WERI-Rb-1 (cell line): ENCODE data around the gene NFE2L2.

ENCODE experiments used
- DNase-seq: peaks from one replicate; pipeline ENCODE4 v3.0.0-alpha.2; 2020
- H3K27ac ChIP-seq: fragments of 250-450 bp; sonication (Bioruptor Pico); 2 replicates; pipeline ENCODE4 v1.5.1; 2020; ENCODE audit warnings: mild to moderate bottlenecking, moderate library complexity
- H3K27me3 ChIP-seq: fragments of 250-450 bp; sonication (Bioruptor Pico); 2 replicates; pipeline ENCODE4 v1.5.1; 2021; ENCODE audit warnings: mild to moderate bottlenecking, low read depth, moderate library complexity; ENCODE audit not compliant: insufficient read depth, severe bottlenecking
- H3K36me3 ChIP-seq: fragments of 250-450 bp; sonication (Bioruptor Pico); 2 replicates; pipeline ENCODE4 v1.5.1; 2020; ENCODE audit warnings: mild to moderate bottlenecking, moderate library complexity
- H3K4me3 ChIP-seq: 2 replicates; pipeline ENCODE4 v1.5.1; 2011; ENCODE audit warnings: low read depth, mild to moderate bottlenecking, control low read depth, low read length
- H3K9me3 ChIP-seq: fragments of 250-450 bp; sonication (Bioruptor Pico); 2 replicates; pipeline ENCODE4 v1.5.1; 2021; ENCODE audit warnings: mild to moderate bottlenecking, moderate library complexity; ENCODE audit not compliant: severe bottlenecking
- CTCF ChIP-seq: IDR thresholded peaks from 2 replicates; pipeline ENCODE4 v1.5.1; 2011; ENCODE audit warnings: low read depth, mild to moderate bottlenecking, control low read depth, inconsistent platforms, low read length

Gene NFE2L2

GRCh38 chr2:177258059-177258458 lies 6.5 kb downstream of the NFE2L2 start:
- no peak overlapping the region for H3K4me3 ChIP-seq
- no peak for TF ChIP-seq CTCF
- no peak for DNase-seq
- no peaks in the 10 kb centered on the region for H3K27me3 ChIP-seq
- H3K36me3 ChIP-seq, result peaks cover 15% of the 10 kb centered on the region; the same call in 1 of the 2 replicates
- H3K9me3 ChIP-seq, result peaks cover 8% of the 10 kb centered on the region
- no peak overlapping the region for H3K27ac ChIP-seq

GRCh38 chr2:177257471-177257870 lies 7.1 kb downstream of the NFE2L2 start:
- no peak for TF ChIP-seq CTCF
- Histone ChIP-seq H3K36me3 (peaks cover 15% of the 10 kb centered on the region; the same call in 1 of the 2 replicates), H3K27ac (no peak overlapping the region), H3K9me3 (peaks cover 8% of the 10 kb centered on the region), H3K4me3 (no peak overlapping the region), H3K27me3 (no peaks in the 10 kb centered on the region)
- DNase-seq, result no peak

GRCh38 chr2:177256695-177257094 lies 7.8 kb downstream of the NFE2L2 start:
- TF ChIP-seq CTCF, result no peak
- no peak overlapping the region for H3K4me3 ChIP-seq

GRCh38 chr2:177256026-177256425 lies 8.5 kb downstream of the NFE2L2 start:
- Histone ChIP-seq H3K9me3 (peaks cover 8% of the 10 kb centered on the region), H3K4me3 (no peak overlapping the region), H3K27me3 (no peaks in the 10 kb centered on the region), H3K36me3 (peaks cover 18% of the 10 kb centered on the region; the same call in 1 of the 2 replicates), H3K27ac (no peak overlapping the region)
- no peak for DNase-seq
- TF ChIP-seq CTCF, result no peak

More at GRCh38 chr2:177256695-177257094, 7.8 kb downstream of the NFE2L2 start:
- Histone ChIP-seq H3K27ac (no peak overlapping the region), H3K27me3 (no peaks in the 10 kb centered on the region), H3K36me3 (peaks cover 18% of the 10 kb centered on the region; the same call in 1 of the 2 replicates), H3K9me3 (peaks cover 8% of the 10 kb centered on the region)
- DNase-seq, result no peak

GRCh38 chr2:177255227-177255601 lies 9.3 kb downstream of the NFE2L2 start:
- no peak for DNase-seq
- Histone ChIP-seq H3K9me3 (peaks cover 8% of the 10 kb centered on the region), H3K36me3 (peaks cover 18% of the 10 kb centered on the region; the same call in 1 of the 2 replicates), H3K4me3 (no peak overlapping the region), H3K27me3 (no peaks in the 10 kb centered on the region), H3K27ac (no peak overlapping the region)
- TF ChIP-seq CTCF, result no peak

- TF ChIP-seq CTCF, result peak; percentile 68
- Histone ChIP-seq H3K36me3 (peaks cover 18% of the 10 kb centered on the region; the same call in 1 of the 2 replicates), H3K9me3 (peaks cover 8% of the 10 kb centered on the region), H3K27ac (no peak overlapping the region), H3K4me3 (no peak overlapping the region), H3K27me3 (no peaks in the 10 kb centered on the region)
- peak; percentile 72 for DNase-seq
Measured at GRCh38 chr2:177254433-177255226, 9.9 kb downstream of the NFE2L2 start.
